H1 (cell line): Measurements from ENCODE around the gene LEMD2. TPM values are rescaled to one million over a fixed set of nuclear protein-coding genes. Genes with fewer than 3 reads are reported as not detected.

ENCODE experiments used
- CBX8 ChIP-seq: fragments of 300-800, 300-1000 bp; sonication (generic); IDR thresholded peaks from 2 replicates; pipeline ENCODE4 v1.7.1; 2016; ENCODE audit warnings: low read depth, low read length, borderline replicate concordance
- EP300 ChIP-seq, 2 experiments: IDR thresholded peaks; 1 replicate in 1 of 2; 2 replicates in 1 of 2; pipeline ENCODE4 v1.6.1; 2011 to 2012; ENCODE audit warnings: low read depth in 2 of 2, low read length in 2 of 2, mild to moderate bottlenecking in 2 of 2, borderline replicate concordance in 1 of 2, inconsistent platforms in 1 of 2, moderate library complexity in 1 of 2
- GTF2F1 ChIP-seq: IDR thresholded peaks from 2 replicates; pipeline ENCODE4 v1.6.1; 2012; ENCODE audit warnings: low read depth, low read length, improper control_type of control experiment, borderline replicate concordance
- KDM1A ChIP-seq: fragments of 200-600, 300-600 bp; sonication (generic); IDR thresholded peaks from 2 replicates; pipeline ENCODE4 v1.7.1; 2016; ENCODE audit warnings: mild to moderate bottlenecking, low read length, borderline replicate concordance
- POLR2AphosphoS5 ChIP-seq: IDR thresholded peaks from 2 replicates; pipeline ENCODE4 v1.6.1; 2011; ENCODE audit warnings: low read depth, low read length
- RAD21 ChIP-seq, 2 experiments: IDR thresholded peaks in 1 of 2; conservative IDR thresholded peaks in 1 of 2; 2 replicates each; pipeline ENCODE4 v1.6.1; 2011; ENCODE audit warnings: low read depth in 2 of 2, low read length in 2 of 2, improper control_type of control experiment in 1 of 2, inconsistent platforms in 1 of 2, mild to moderate bottlenecking in 1 of 2, moderate library complexity in 1 of 2
- polyA plus RNA-seq, 7 experiments: library from polyadenylated mRNA; depleted of rRNA in 3 of 7; stranded (reverse) in 5 of 7; unstranded in 2 of 7; fragments of >200 nt in 5 of 7; fragments of 200-250 nt in 2 of 7; gene quantifications; 1 replicate in 5 of 7; 2 replicates in 1 of 7; 4 replicates in 1 of 7; pipeline versions ENCODE4 v1.2.1 to v1.2.3, GENCODE V29; 2011 to 2013; ENCODE audit warnings: missing spikeins in 2 of 7, mixed read lengths in 2 of 7
- total RNA-seq: library from RNA; stranded (reverse); fragmentation: NEBNext Ultra II Directional; extraction: Animal tissue kit (Norgen Biotek cat#: 25700); gene quantifications from 2 replicates; pipeline ENCODE4 v1.2.1, GENCODE V29; 2021

The LEMD2 gene
- total and polyA plus RNA-seq, 2 of the 8 experiments (the other 6 are each of a cell fraction or from before 2014, with no cell fraction given): 32.7 to 57.3 TPM

- TF ChIP-seq RAD21 (IDR thresholded peaks at IDR 0.05 in 1 of 2, conservative IDR thresholded peaks at IDR 0.05 in 1 of 2; ENCODE audit: low read depth in 2 of 2, low read length in 2 of 2): peak; percentile 41 to 60
- TF ChIP-seq CBX8: no peak
- TF ChIP-seq KDM1A: no peak
- TF ChIP-seq EP300 (IDR thresholded peaks at IDR 0.05; ENCODE audit: borderline replicate concordance in 1 of 2, low read depth in 2 of 2, low read length in 2 of 2): no peak
- no peak for TF ChIP-seq POLR2AphosphoS5
- TF ChIP-seq GTF2F1: no peak
Observed at GRCh38 chr6:33822575-33823395, 33.9 kb upstream of the LEMD2 start (continued).
